NCI-H146 treated with DMSO at 0.1 percent for 48 hours (cell line): ENCODE data around the gene DRG2.

ENCODE experiments used
- DNase-seq: peaks from one replicate; lab custom pipeline; 2025; ENCODE audit not compliant: unreplicated experiment; lab: John Stamatoyannopoulos, UW

Gene DRG2

DNA sequence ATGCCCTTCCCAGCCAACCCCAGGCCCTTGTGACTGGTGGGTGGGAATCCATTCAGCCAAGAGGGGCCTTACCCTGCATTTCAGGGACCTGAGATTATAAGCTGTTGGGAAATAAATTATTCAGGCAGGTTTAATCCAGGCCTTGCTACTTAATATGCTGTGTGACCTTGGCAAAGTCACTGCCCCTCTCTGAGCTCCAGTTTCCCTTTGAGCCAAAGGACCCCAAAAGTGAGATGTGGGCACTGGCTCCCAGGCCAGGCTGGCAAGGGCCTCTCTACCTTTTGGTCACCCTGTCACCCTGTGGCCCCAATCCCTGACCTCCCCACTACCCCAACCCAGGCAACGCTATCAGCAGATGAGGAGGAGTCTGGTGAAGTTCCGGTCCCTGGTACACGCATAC, 54.7 kb downstream of the DRG2 start:
- DNase-seq, result no peak

DNA sequence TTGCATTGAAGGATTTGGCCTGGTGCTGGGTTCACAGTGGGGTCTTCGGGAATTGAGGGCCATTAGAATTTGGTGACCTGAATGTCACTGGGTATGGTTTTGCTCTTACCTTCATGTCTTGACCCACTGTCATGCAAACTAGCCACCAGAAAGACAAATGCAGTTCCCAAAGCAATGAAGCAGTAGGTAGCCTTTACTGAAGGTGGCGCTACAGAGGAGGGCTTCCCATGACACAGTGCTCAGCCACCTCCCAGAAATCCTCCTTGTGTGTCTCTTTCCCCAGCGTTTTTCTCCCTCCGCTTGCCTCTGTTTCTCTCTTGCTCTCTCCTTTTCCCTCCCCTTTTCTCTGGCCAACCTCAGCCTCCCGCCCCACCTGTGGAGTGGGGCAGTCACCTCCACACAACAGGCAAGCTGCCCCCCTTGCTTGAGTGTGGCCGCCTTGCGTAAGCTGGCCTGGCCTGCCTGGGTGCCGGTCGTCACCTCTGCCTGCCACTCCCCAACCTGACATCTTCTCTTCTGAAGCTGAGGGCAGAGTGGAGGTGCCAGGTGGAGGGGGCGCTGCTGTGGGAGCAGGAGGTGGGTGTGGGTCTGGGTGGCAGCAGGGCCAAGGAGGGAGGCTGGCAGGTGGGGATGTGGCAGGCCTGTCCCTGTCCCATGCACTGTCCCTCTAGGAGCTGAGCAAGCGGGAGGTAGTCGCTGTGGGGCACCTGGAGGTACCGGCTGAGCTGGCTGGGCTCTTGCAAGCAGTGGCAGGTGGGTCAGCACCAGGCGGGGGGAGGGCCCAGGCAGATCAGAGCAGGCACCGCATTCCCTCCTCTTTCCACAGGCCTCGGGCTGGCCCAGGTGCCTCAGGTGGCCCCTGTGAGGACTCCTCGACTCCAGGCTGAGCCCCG, 55.5 kb downstream of the DRG2 start:
- DNase-seq, result no peak

DNA sequence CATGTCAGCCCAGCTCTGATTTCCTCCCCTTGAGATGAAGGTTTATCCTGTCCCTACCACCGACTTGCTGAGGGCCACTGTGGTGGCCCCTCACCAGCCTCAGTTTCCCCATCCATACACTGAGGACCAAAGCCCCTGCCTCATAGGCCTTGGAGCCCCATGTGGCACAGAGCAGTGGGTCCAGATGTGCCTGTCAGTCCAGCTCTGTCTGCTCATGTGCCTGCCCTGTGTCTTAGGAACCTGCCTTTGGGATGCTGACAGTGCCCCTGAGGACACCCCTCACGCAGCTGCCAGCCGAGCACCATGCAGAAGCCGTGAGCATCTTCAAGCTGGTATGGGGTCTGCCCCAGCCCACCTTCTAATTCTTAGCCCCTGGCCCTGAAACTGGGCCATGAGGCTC, 56.5 kb downstream of the DRG2 start:
- no peak for DNase-seq

DNA sequence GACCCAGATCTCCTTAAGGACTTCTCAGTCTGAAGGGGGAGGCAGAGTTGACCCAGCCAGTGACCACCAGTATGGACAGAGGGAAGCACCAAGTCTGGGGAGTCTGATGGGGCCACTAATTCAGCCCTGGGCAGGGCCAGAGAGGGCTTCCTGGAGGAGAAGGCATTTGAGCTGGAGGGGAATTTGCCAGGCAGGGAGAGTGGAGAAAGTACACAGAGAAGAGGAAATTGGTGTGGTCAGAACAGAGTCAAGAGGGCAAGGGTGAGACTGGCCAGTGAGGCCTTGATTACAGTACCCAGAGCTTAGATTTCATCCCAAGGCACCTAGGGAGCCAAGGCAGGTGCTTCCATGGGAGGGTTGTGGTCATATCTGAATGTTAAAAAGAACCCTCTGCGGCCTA, 57.1 kb downstream of the DRG2 start:
- no peak for DNase-seq

DNA sequence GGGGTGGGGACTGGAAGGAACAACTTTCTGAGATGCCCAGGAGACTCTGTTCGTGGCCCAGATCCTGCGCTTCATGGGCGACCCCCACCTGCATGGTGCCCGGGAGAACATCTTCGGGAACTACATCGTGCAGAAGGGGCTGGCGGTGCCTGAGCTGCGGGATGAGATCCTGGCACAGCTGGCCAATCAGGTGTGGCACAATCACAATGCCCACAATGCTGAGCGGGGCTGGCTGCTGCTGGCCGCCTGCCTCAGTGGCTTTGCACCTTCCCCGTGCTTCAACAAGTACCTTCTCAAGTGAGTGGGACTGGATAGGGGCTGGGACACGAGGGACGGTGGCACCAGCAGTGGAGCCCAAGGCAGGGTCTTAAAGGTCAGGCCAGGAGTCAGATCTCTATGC, 58.1 kb downstream of the DRG2 start:
- no peak for DNase-seq

DNA sequence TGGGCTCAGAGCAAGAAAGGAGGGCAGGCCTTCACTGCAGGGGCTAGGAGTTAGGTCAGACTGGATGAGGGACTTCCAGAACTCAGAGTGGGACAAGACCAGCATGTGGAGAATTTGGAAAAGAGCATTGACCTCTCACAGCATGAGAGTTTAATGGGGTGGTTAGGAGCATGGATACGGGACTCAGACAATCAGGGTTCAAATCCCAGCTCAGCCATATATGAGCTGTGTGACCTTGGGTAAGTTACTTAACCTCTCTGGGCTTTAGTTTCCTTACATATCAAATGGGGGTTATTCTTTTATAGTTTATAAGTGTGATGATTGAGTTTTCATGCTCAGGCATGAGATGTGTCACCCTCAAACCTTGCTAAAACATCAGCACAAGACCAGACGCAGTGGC, 58.5 kb downstream of the DRG2 start:
- no peak for DNase-seq

DNA sequence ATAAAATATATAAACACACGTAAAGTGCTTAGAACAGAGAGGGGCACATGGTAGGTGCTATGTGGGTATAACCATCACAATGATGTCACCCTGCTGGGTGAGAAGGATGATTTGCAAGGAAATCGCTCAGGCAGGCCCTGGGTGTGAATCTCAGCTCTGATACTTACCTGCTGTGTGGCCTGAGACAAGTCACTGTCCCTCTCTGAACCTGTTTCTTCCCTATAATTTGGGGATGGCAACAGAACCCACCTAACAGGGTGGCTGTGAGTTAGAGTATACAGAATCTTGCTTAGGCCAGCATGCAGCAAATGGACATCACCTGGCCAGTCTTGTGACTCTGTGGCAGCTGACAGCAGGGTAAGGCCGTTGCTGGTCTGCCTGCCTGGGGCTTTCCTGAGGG, 59.2 kb downstream of the DRG2 start:
- no peak for DNase-seq

DNA sequence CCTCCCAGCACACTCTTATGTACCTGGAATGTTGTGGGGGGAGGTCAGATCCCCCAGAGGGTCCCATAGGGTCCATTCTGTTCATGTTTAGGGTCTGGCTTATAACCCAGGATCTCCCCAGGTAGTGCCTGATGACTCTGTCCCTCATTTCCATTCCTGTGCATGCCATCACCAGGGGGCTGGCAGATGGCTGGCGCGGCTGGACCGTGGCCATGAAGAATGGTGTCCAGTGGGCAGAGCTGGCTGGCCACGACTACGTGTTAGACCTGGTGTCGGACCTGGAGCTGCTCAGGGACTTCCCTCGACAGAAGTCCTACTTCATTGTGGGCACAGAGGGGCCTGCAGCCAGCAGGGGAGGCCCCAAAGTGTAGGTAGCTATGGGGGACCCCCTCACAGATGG, 60.8 kb downstream of the DRG2 start:
- DNase-seq, result no peak

DNA sequence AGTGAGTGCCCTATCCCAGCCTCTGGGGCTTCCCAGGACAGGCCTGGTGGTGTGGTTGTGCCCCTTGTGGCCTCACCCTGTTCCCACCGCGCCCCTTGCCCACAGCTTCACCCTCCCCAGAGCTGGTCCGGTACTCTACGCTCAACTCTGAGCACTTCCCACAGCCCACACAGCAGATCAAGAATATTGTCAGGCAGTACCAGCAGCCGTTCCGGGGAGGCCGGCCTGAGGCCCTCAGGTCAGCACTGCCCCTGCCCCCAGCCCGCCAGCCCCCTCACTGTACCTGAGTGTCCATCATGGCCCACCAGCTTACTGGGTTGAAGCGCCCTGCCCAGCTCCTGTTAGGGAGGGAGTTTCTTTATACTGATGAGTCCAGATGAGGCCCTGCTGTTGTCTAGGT, 63.5 kb downstream of the DRG2 start:
- DNase-seq, result no peak

DNA sequence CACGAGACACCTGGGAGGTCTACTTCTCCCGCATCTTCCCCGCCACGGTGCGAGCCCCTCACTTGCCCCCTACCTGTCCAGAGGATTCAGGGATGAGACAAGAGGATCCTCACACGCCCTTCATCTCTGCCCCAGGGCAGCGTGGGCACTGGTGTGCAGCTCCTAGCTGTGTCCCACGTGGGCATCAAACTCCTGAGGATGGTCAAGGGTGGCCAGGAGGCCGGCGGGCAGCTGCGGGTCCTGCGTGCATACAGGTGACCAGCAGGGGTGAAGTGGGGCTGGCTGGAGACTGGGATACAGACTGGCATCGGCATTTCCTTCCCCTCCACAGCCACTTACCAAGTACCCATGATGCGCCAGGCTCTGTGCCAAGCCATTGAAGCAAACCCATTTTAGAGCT, 67.4 kb downstream of the DRG2 start:
- DNase-seq, result no peak

DNA sequence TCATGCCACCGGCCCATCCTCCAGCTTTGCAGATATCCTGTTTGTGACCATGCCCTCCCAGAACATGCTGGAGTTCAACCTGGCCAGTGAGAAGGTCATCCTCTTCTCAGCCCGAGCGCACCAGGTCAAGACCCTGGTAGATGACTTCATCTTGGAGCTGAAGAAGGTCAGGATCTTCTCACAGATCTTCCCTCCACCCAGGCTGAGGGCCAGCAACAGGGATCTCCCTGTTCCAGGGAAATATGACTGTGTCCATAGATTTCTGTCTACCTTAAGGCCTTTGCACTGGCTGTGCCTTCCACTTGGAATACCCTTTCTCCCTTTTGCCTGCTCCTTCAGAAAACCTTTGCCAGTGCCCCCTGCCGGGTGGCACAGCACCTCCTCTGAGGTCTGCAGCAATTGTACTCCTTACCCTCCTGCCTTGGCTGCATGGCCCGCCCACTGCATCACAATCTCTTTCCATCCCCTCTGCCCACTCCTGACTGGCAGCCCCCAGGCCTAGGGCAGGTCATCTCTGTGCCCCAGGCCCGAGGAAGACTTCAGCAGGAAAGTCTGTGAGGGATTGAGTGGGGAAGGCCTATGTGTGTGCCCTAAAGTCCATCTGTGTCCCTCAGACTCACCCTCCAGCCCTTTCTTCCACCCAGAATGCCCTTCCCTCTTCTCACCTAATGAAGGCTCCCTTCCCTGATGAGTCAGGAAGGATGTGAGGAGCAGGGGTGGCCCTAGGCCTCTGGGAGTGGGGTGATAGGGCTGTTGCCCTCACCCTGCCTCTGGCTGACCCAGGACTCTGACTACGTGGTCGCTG, 68.6 kb downstream of the DRG2 start:
- DNase-seq, result no peak

DNA sequence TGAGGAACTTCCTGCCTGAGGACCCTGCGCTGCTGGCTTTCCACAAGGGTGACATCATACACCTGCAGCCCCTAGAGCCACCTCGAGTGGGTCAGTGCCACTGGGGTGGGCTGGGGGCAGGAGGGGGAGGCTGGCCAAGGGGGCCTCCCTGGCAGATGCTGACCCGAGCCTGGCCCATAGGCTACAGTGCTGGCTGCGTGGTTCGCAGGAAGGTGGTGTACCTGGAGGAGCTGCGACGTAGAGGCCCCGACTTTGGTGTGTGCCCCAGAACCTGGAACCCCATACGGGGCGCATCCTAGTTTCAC, 69.2 kb downstream of the DRG2 start:
- DNase-seq, result no peak
